D341Med (cell line): Measurements from ENCODE around the gene BAIAP2.
A peak's percentile ranks its signal among the peaks of the same experiment; 100 is the strongest.

Experiments
- DNase-seq: peaks from one replicate; pipeline ENCODE4 v3.0.0; 2012; ENCODE audit warnings: low spot score

Gene BAIAP2

GRCh38 chr17:81037798-81038733 is 3.1 kb downstream of the BAIAP2 start:
- peak; percentile 59 for DNase-seq

GRCh38 chr17:81039096-81039495 is 4.1 kb downstream of the BAIAP2 start:
- no peak for DNase-seq

GRCh38 chr17:81039854-81040758 is 5.2 kb downstream of the BAIAP2 start:
- peak; percentile 76 for DNase-seq

- peak; percentile 77 for DNase-seq
These were observed 5.9 kb downstream of the BAIAP2 start for GRCh38 chr17:81040791-81041337.

GRCh38 chr17:81042606-81043005 is 7.7 kb downstream of the BAIAP2 start:
- no peak for DNase-seq

GRCh38 chr17:81043319-81043724 is 8.4 kb downstream of the BAIAP2 start:
- DNase-seq = no peak

- no peak for DNase-seq
These were observed 8.9 kb downstream of the BAIAP2 start for GRCh38 chr17:81043725-81044427.

GRCh38 chr17:81044428-81044763 is 9.4 kb downstream of the BAIAP2 start:
- DNase-seq = no peak

GRCh38 chr17:81044764-81045589 is 10.0 kb downstream of the BAIAP2 start:
- no peak for DNase-seq

GRCh38 chr17:81045590-81046095 is 10.7 kb downstream of the BAIAP2 start:
- no peak for DNase-seq

- no peak for DNase-seq
These were observed 11.3 kb downstream of the BAIAP2 start for GRCh38 chr17:81046132-81046769.

GRCh38 chr17:81046770-81047359 is 11.9 kb downstream of the BAIAP2 start:
- no peak for DNase-seq

- DNase-seq = no peak
These were observed 13.9 kb downstream of the BAIAP2 start for GRCh38 chr17:81048827-81049371.

- DNase-seq = no peak
These were observed 14.5 kb downstream of the BAIAP2 start for GRCh38 chr17:81049372-81049911.

GRCh38 chr17:81049973-81050551 is 15.1 kb downstream of the BAIAP2 start:
- no peak for DNase-seq

- no peak for DNase-seq
These were observed 16.0 kb downstream of the BAIAP2 start for GRCh38 chr17:81050645-81051625.

- peak; percentile 86 for DNase-seq
These were observed 17.4 kb downstream of the BAIAP2 start for GRCh38 chr17:81052199-81052997.
